Heart right ventricle (tissue), 16 donors: Measurements from ENCODE around the gene ASB2. TPM values are rescaled to one million over a fixed set of nuclear protein-coding genes. Genes with fewer than 3 reads are reported as not detected.

Experiments used
- ATAC-seq, 8 donors: fragments of 200-7000 bp; cut with Tn5 transposase; one replicate each; pipeline ENCODE4 v1.9.1; 2020; ENCODE audit warnings: mild to moderate bottlenecking in 8 of 8, moderate library complexity in 8 of 8, moderate number of reproducible peaks in 1 of 8
- DNase-seq, 2 donors: peaks; one replicate each; pipeline ENCODE4 v3.0.0-alpha.2; 2020
- H3K27ac ChIP-seq, 10 donors: fragments of 200-600 bp; sonication (generic) in 2 of 10; one replicate each; pipeline versions ENCODE4 v1.5.0 to v1.8.0; 2020 to 2022; ENCODE audit warnings: mild to moderate bottlenecking in 3 of 10
- H3K27me3 ChIP-seq, 7 donors: fragments of 200-600 bp; one replicate each; pipeline ENCODE4 v1.8.0; 2021 to 2022; ENCODE audit warnings: mild to moderate bottlenecking in 2 of 7
- H3K36me3 ChIP-seq, 9 donors: fragments of 200-600 bp; sonication (generic) in 1 of 9; one replicate each; pipeline versions ENCODE4 v1.5.0 to v1.8.0; 2020 to 2022; ENCODE audit warnings: mild to moderate bottlenecking in 2 of 9
- H3K4me1 ChIP-seq, 9 donors: fragments of 200-600 bp; sonication (generic) in 1 of 9; one replicate each; pipeline versions ENCODE4 v1.5.0 to v1.8.0; 2020 to 2022; ENCODE audit warnings: mild to moderate bottlenecking in 4 of 9
- H3K4me3 ChIP-seq, 10 donors: fragments of 200-600 bp; sonication (generic) in 2 of 10; one replicate each; pipeline versions ENCODE4 v1.5.0 to v1.8.0; 2020 to 2022; ENCODE audit warnings: mild to moderate bottlenecking in 7 of 10, moderate library complexity in 2 of 10
- H3K9me3 ChIP-seq, 11 donors: fragments of 200-600 bp in 10 of 11; sonication (generic) in 2 of 11; one replicate each; pipeline versions ENCODE4 v1.5.0 to v1.8.0; 2013 to 2022; ENCODE audit warnings: mild to moderate bottlenecking in 2 of 11, control low read depth in 1 of 11, moderate library complexity in 1 of 11
- WGBS, 2 donors: extraction: QIAGEN DNeasy Blood & Tissue Kit; methylation state at CpG; one replicate each; pipeline ENCODE4 v1.1.7; 2013; ENCODE audit warnings: inconsistent platforms in 1 of 2; 5-methylcytosine and 5-hydroxymethylcytosine counted together
- intact Hi-C, 10 donors: fragments of 100-400 bp; cut with DNase I; formaldehyde crosslinking; loops; one replicate each; pipeline versions ENCODE4 v1.11.1 to v1.14.2; 2022
- polyA plus RNA-seq, 2 donors: library from polyadenylated mRNA; stranded (reverse); fragments of 200-250 nt; gene quantifications; one replicate each; pipeline ENCODE4 v1.2.3, GENCODE V29; 2013
- total RNA-seq, 10 donors: library from RNA; stranded (reverse); fragmentation: NEBNext Ultra II Directional in 3 of 10; extraction: Animal tissue kit (Norgen Biotek cat#: 25700) in 3 of 10; gene quantifications; one replicate each; pipeline versions ENCODE4 v1.2.1 to v1.2.4, GENCODE V29; 2021 to 2023
- TF ChIP-seq, protein P1 (sequence below), 9 donors: fragments of 200-600 bp; sonication (generic) in 2 of 9; IDR thresholded peaks; one replicate each; pipeline versions ENCODE4 v1.5.0 to v1.8.0; 2021 to 2022; ENCODE audit warnings: antibody characterized with exemption in 9 of 9, mild to moderate bottlenecking in 5 of 9, moderate library complexity in 1 of 9
- donor health status: Arrhythmogenic right ventricular cardiomyopathy.
- donor health status: ischemic (EF 13 %, LVEDD 7.1; RV severe dilation, severe dysfunction).
- donor health status: healthy with polysubstance abuse.
- donor health status: DM: no; HTN: yes; CAD: no.
- donor health status: DM: no; HTN: no; CAD: no.
- donor health status: ischemic (EF 25% LVEDD 6.9; RV normal size, moderate dysfunction).
- donor health status: ischemic (EF 25% LVEDD 5.7; RV mildly dilated, moderate dysfunction).
- donor health status: healthy.
- donor health status: DM: yes; HTN: yes; CAD: no.
- donor health status: Ischemic cardiomyopathy.
- donor health status: ischemic (EF 35%, LVEDD 5.7; RV mildly dilated, moderate dysfunction).
- donor health status: nonischemic (EF 11% LVEDD 7.7; RV severe dilation, severe dysfunction).
- donor health status: DM: yes; HTN: yes; CAD: no.
- donor health status: PGD.
- donor health status: ischemic (EF 29% LVEDD 5.4; RV normal size, mild dysfunction).
- donor health status: nonischemic (EF 23%, LVEDD 6.1; RV moderate dilation, normal function).

The ASB2 gene
- total and polyA plus RNA-seq, 12 donors: 19.6 to 374 (median 168) TPM

DNA sequence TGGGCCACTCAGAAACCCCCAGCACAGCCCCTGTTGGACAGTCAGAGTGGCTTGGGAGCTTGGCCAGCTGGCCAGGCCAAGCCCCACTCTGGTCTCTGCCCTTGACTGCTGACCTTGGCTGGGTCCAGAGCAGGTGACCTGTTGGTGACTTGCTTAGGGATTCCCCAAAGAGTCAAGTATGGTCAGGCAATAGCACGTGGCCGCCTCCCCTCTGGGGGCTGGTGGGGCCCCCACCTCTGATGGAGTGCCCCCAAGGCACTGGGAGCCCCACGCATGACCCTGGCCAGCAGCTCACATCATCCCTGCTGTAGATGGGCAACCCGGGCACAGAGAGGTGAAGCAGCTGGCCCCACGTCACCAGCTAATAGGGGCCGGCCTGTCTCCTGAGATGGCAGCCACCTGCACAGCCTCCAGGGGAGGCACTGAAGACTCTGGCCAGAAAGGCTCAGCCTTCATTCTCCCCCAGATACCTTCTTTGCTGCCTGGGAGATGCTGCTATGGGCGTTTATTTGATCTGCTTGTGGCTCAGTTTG lies 22.6 kb upstream of the ASB2 start:
- Histone ChIP-seq H3K27ac (peak overlapping the region in 2 of 10 donors; percentile 3 to 43), H3K4me3 (no peak overlapping the region), H3K9me3 (no peaks in the 10 kb centered on the region), H3K27me3 (peaks cover 0 to 16% (median 0%) of the 10 kb centered on the region in 7 donors), H3K36me3 (no peaks in the 10 kb centered on the region), H3K4me1 (peaks cover 9 to 55% (median 31%) of the 10 kb centered on the region in 9 donors)
- TF ChIP-seq, protein P1, sequence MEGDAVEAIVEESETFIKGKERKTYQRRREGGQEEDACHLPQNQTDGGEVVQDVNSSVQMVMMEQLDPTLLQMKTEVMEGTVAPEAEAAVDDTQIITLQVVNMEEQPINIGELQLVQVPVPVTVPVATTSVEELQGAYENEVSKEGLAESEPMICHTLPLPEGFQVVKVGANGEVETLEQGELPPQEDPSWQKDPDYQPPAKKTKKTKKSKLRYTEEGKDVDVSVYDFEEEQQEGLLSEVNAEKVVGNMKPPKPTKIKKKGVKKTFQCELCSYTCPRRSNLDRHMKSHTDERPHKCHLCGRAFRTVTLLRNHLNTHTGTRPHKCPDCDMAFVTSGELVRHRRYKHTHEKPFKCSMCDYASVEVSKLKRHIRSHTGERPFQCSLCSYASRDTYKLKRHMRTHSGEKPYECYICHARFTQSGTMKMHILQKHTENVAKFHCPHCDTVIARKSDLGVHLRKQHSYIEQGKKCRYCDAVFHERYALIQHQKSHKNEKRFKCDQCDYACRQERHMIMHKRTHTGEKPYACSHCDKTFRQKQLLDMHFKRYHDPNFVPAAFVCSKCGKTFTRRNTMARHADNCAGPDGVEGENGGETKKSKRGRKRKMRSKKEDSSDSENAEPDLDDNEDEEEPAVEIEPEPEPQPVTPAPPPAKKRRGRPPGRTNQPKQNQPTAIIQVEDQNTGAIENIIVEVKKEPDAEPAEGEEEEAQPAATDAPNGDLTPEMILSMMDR (IDR thresholded peaks at IDR 0.05): no peak
- intact Hi-C loops: no loop called here
- ATAC-seq: peak in 2 of 8 donors; percentile 5 to 6
- DNase-seq: no peak
- 77 to 78% methylated on average over 7 of the region's 7 CpGs for WGBS, 2 donors

DNA sequence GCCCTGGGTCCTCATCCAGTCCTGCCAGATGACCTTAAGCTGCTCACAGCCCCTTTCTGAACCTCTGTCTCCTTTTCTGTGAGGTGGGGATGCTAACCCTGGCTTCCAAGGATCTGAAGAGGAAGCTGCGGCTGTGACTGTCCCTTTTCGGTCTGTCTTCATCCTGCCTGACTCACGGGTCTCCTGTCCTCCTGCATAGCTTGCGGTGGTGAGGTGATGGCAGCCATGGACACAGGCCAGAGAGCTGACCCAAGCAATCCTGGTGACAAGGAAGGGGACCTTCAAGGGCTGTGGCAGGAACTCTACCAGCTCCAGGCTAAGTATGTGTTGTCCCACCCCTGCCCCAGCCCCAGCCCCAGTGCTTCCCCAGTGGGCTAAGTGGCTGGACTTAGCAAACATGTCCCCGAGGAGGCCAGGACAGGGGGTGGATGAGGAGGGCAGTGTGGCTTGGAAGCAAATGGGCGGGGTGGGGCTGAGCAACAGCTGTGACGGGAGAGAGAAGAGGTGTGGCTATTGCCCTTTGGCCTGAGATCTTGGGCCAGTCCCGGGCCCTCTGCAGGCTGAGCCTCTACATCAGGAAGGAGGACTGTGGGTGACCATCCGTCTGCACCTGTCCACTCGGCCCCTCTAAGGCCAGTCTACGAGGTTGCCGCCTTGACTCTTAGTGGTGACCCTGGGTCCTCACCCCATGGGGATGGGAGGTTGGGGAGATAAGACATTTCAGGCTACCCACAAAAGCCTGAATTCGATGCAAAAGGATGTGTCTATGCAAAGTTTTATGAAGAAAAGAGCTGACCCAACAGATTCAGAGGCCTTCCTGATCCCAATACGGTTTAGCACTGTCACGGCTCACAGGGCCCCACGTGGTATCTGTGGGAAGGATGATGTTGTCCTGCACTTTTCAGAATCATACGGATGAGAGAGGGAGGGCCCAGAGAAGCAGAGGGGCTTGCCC lies 21.8 kb upstream of the ASB2 start:
- peak overlapping the region in 2 of 10 donors; percentile 3 to 43 for H3K27ac ChIP-seq
- intact Hi-C loops: no loop called here
- TF ChIP-seq, protein P1 (IDR thresholded peaks at IDR 0.05): no peak
- ATAC-seq: no peak
- WGBS, 2 donors: 77 to 83% methylated on average over 17 of the region's 17 CpGs
- H3K4me1 ChIP-seq: peaks cover 9 to 55% (median 31%) of the 10 kb centered on the region in 9 donors
- no peaks in the 10 kb centered on the region for H3K36me3 ChIP-seq
- H3K4me3 ChIP-seq: no peak overlapping the region
- H3K9me3 ChIP-seq: no peaks in the 10 kb centered on the region
- H3K27me3 ChIP-seq: peaks cover 0 to 16% (median 0%) of the 10 kb centered on the region in 7 donors
- DNase-seq: no peak

DNA sequence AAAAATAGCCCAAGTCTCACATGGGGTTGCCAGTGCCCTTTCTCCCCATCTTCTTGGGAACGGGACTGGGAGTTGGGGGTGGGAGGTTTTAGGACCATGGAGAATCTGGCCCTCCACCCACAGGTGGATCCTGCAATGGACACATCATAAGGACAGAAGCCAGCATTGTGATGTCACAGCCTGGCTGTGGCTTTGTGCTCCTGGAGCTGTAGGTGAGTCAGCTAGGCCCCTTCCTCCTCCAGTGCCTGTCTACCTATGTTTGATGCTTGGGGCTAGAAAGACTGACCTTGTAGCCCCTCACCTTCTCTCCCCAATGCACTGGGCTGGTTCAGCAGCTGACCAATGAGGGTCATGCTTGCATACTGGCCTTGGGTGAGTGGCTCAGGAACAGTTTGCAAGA lies 20.7 kb upstream of the ASB2 start, which contains the start of gene CCDC197:
TSS of gene CCDC197 (plus strand) at position 220 of the 400 bp plus-strand sequence. CDS start 831 bp downstream, outside the sequence.
- H3K4me3 ChIP-seq: no peak within 1 kb of the TSS
- H3K27ac ChIP-seq: peak within 1 kb of the TSS in 3 of 10 donors; percentile 53 to 60 (median 57)

More for the DNA sequence above, 20.7 kb upstream of the ASB2 start, which contains the start of gene CCDC197:
- H3K9me3 ChIP-seq: no peaks in the 10 kb centered on the region
- DNase-seq (no peak), ATAC-seq (no peak)
- TF ChIP-seq, protein P1 (IDR thresholded peaks at IDR 0.05): no peak
- no peaks in the 10 kb centered on the region for H3K36me3 ChIP-seq
- intact Hi-C loops: no loop called here
- H3K4me1 ChIP-seq: peaks cover 9 to 55% (median 31%) of the 10 kb centered on the region in 9 donors
- 50 to 56% methylated on average over 1 of the region's 1 CpG for WGBS, 2 donors
- peaks cover 0 to 16% (median 0%) of the 10 kb centered on the region in 7 donors for H3K27me3 ChIP-seq
